GM10248 (cell line): ENCODE results near the gene NGFR.

Source experiments
- CTCF ChIA-PET: fragments of 300-600 bp; sonication (Branson Sonifier 250); formaldehyde crosslinking; extraction: SDS; loops from one replicate; lab custom pipeline; 2021; ENCODE audit warnings: antibody characterized with exemption; lab: Yijun Ruan, JAX
- POLR2A ChIA-PET: fragments of 350-650 bp; sonication (Branson Sonifier 250); formaldehyde crosslinking; extraction: SDS; loops from one replicate; lab custom pipeline; 2020; ENCODE audit warnings: antibody characterized with exemption; lab: Yijun Ruan, JAX
- DNase-seq: peaks from one replicate; pipeline ENCODE4 v3.0.0; 2012; ENCODE audit errors: extremely low spot score
- TF ChIP-seq, protein P1 (sequence below): IDR thresholded peaks from 2 replicates; pipeline ENCODE4 v1.5.1; 2012; ENCODE audit warnings: mild to moderate bottlenecking, low read depth; ENCODE audit errors: extremely low read depth, missing control alignments, control extremely low read depth

NGFR gene

DNA sequence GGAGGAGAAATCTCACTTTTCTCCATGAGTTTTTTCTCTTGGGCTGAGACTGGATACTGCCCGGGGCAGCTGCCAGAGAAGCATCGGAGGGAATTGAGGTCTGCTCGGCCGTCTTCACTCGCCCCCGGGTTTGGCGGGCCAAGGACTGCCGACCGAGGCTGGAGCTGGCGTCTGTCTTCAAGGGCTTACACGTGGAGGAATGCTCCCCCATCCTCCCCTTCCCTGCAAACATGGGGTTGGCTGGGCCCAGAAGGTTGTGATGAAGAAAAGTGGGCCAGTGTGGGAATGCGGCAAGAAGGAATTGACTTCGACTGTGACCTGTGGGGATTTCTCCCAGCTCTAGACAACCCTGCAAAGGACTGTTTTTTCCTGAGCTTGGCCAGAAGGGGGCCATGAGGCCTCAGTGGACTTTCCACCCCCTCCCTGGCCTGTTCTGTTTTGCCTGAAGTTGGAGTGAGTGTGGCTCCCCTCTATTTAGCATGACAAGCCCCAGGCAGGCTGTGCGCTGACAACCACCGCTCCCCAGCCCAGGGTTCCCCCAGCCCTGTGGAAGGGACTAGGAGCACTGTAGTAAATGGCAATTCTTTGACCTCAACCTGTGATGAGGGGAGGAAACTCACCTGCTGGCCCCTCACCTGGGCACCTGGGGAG lies 19.1 kb downstream of the NGFR start:
- POLR2A ChIA-PET = no interaction called here
- TF ChIP-seq, protein P1, sequence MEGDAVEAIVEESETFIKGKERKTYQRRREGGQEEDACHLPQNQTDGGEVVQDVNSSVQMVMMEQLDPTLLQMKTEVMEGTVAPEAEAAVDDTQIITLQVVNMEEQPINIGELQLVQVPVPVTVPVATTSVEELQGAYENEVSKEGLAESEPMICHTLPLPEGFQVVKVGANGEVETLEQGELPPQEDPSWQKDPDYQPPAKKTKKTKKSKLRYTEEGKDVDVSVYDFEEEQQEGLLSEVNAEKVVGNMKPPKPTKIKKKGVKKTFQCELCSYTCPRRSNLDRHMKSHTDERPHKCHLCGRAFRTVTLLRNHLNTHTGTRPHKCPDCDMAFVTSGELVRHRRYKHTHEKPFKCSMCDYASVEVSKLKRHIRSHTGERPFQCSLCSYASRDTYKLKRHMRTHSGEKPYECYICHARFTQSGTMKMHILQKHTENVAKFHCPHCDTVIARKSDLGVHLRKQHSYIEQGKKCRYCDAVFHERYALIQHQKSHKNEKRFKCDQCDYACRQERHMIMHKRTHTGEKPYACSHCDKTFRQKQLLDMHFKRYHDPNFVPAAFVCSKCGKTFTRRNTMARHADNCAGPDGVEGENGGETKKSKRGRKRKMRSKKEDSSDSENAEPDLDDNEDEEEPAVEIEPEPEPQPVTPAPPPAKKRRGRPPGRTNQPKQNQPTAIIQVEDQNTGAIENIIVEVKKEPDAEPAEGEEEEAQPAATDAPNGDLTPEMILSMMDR = no peak
- no peak for DNase-seq
- CTCF ChIA-PET = interaction anchor here (1.1 to 11.4 kb wide), 4 partner anchors 9 to 106 kb away, joined by 3 to 95 read pairs (median 38); partner anchors contain the start of gene NGFR

GRCh38 chr17:49515196-49515770 lies 20.2 kb downstream of the NGFR start:
- TF ChIP-seq, protein P1 = no peak
- peak; percentile 88 for DNase-seq
- ChIA-PET CTCF (interaction anchor here (1.1 to 11.4 kb wide), 5 partner anchors 8 to 107 kb away, joined by 3 to 95 read pairs (median 5); partner anchors contain the start of gene NGFR), POLR2A (no interaction called here)

DNA sequence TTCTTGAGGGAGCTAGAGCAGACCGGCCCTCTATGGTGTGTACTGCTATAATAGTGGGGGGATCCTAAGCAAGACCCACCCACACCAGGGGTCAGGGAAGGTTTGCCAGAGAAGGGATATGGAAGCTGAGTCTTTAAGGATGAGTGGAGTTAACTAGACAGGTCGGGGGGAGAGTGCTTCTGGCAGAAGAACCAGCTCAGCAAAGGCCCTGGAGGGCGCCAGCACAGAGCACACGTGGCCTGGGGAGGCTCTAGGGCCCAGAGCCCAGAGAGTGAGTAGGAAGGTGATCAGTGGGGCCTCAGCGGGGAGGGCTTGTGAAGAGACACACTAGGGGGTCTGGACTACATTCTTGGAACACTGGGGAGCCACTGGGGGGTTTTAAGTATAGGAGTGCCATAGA lies 21.1 kb downstream of the NGFR start:
- no peak for DNase-seq
- TF ChIP-seq, protein P1 = no peak
- ChIA-PET POLR2A (no interaction called here), CTCF (interaction anchor here (1.3 to 11.4 kb wide), 5 partner anchors 9 to 51 kb away, joined by 4 to 70 read pairs (median 5); no protein-coding TSS in a partner anchor)

DNA sequence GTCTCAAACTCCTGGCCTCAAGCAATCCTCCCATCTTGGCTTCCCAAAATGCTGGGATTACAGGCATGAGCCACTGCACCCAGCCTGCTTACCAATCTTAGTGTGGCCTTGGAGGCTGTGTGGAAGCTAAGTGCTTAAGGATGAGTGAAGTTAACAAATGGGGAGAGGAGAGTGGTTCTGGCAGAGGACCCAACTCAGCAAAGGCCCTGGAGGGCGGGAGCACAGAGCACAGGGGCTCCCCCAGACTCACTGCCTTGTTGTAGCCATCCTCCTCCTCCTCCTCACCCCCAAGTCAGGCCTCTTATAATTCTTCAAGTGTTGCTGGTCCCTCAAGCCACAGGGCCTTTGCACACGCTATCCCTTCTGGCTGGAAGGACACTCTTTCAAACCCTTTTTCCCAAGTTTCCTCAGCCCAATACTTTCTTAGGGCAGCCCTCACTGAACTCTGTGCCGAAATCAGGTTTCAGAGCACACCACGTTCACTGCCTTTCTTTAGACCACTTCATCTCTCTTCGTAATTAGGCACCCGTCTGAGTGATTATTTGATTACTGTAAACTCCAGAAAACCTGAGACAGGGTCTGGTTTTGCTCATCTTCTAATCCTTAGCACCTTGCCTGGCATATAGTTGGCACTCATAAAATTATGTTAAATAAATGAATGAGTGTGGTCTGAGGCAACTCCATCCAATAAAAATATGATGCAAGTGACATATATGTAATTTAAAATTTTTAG lies 23.4 kb downstream of the NGFR start:
- CTCF ChIA-PET = interaction anchor here (6.4 kb wide), 1 partner anchor 38 kb away, joined by 39 read pairs; no protein-coding TSS in a partner anchor
- POLR2A ChIA-PET = no interaction called here

DNA sequence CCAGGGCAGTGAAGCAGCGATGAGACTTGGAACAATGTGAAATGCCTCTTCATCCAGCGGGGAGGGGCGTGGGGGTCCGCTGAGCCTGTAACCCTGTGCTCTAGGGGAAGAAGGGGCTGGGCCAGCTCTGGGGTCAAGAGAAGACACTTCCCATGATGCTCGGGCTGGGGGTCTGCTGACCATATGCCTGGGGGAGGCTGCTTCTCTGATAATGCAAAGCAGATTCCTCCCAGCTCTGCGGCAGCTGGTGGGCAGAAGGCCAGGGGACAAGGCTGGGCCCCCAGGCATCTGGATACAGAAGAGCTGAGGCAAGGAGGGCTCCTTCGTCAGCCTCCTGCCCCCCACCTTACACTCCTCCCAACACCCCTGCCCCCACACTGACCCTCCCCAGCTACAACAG lies 24.7 kb downstream of the NGFR start:
- no peak for DNase-seq
- TF ChIP-seq, protein P1 = no peak
- ChIA-PET POLR2A (no interaction called here), CTCF (interaction anchor here (0.7 to 6.4 kb wide), 3 partner anchors 10 to 37 kb away, joined by 3 to 39 read pairs (median 3); no protein-coding TSS in a partner anchor)

More for the DNA sequence above, 23.4 kb downstream of the NGFR start:
- no peak for DNase-seq
- TF ChIP-seq, protein P1 = no peak
